ENCODE data around the gene SH3RF2. TPM values are rescaled to one million over a fixed set of nuclear protein-coding genes. Genes with fewer than 3 reads are reported as not detected.

Gene SH3RF2
- total and polyA plus RNA-seq, 2 of the 13 experiments (the other 11 are each of a cell fraction or from before 2014, with no cell fraction given): 2.6 to 3.7 TPM

- TF ChIP-seq ZNF850 (CRISPR knock-in tag; conservative IDR thresholded peaks at IDR 0.05) (no peak), YEATS4 (CRISPR knock-in tag; IDR thresholded peaks at IDR 0.05; ENCODE audit: borderline replicate concordance) (peak; percentile 32; the same call in 1 of the 2 replicates), HMGXB4 (CRISPR knock-in tag; IDR thresholded peaks at IDR 0.05; ENCODE audit: borderline replicate concordance in 1 of 2, low read depth in 1 of 2) (0 out of 4 replicates have a peak, but pooled peaks of 1 of the 2 experiments have one; percentile 47), EP300 (IDR thresholded peaks at IDR 0.05; ENCODE audit: low read depth in 2 of 2, low read length in 2 of 2) (peak in 1 of 2 experiments; percentile 97; a peak in 3 of 4 replicates), EP300 (CRISPR knock-in tag; IDR thresholded peaks at IDR 0.05; ENCODE audit: borderline replicate concordance) (peak; percentile 72; the same call in 1 of the 2 replicates), ZNF543 (CRISPR knock-in tag; IDR thresholded peaks at IDR 0.05) (peak; percentile 33; the same call in 1 of the 2 replicates), TFE3 (CRISPR knock-in tag; IDR thresholded peaks at IDR 0.05) (peak; percentile 65; the same call in 1 of the 2 replicates), SALL1 (CRISPR knock-in tag; IDR thresholded peaks at IDR 0.05) (peak; percentile 71; the same call in 1 of the 2 replicates), HBP1 (CRISPR knock-in tag; IDR thresholded peaks at IDR 0.05; ENCODE audit: low read depth) (peak; percentile 29; the same call in 1 of the 2 replicates), FOXP4 (CRISPR knock-in tag; IDR thresholded peaks at IDR 0.05) (peak; percentile 92), GMEB2 (CRISPR knock-in tag; IDR thresholded peaks at IDR 0.05; ENCODE audit: low read depth) (no peak), GATA4 (IDR thresholded peaks at IDR 0.05; ENCODE audit: borderline replicate concordance, low read depth) (peak; percentile 99), TCF7 (IDR thresholded peaks at IDR 0.05; ENCODE audit: low read depth) (peak; percentile 84), CENPX (CRISPR knock-in tag; IDR thresholded peaks at IDR 0.05) (no peak), NKX3-1 (CRISPR knock-in tag; IDR thresholded peaks at IDR 0.05) (peak; percentile 74; the same call in 1 of the 2 replicates)
Measured at GRCh38 chr5:145979270-145980223, 43.2 kb downstream of the SH3RF2 start (continued).
